Measurements from ENCODE around the gene SLC22A31.
"Not testable (repeated sequence)": the region's sequence is repeated elsewhere in the genome, so short reads cannot be mapped to it uniquely, and the experiment has no call there.

Gene SLC22A31

GRCh38 chr16:89178453-89179147, 21.7 kb downstream of the SLC22A31 start:
- no peak for DNase-seq

- no peak for DNase-seq
Measured at GRCh38 chr16:89177501-89177900, 22.8 kb downstream of the SLC22A31 start.

DNA sequence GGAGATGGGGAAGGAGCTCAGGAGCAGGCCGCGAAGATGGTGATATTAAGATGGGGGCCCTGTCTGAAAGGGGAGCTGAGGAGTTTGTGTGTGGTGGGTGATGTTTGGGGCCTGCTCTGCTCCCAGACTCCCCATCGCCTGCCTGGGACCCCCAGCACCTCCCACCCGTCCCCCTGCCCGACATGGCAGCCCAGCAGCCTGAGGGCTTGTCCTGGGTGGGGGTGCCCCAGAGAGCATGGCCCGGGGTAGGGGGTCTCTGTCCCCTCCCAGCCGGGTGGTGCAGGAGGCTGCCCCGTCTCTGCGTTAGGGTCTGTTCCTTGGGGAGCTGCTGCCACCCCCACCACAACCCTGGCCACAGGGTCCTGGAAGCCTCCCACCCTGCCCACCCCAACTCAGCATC, 23.6 kb downstream of the SLC22A31 start:
- no peak for DNase-seq

DNA sequence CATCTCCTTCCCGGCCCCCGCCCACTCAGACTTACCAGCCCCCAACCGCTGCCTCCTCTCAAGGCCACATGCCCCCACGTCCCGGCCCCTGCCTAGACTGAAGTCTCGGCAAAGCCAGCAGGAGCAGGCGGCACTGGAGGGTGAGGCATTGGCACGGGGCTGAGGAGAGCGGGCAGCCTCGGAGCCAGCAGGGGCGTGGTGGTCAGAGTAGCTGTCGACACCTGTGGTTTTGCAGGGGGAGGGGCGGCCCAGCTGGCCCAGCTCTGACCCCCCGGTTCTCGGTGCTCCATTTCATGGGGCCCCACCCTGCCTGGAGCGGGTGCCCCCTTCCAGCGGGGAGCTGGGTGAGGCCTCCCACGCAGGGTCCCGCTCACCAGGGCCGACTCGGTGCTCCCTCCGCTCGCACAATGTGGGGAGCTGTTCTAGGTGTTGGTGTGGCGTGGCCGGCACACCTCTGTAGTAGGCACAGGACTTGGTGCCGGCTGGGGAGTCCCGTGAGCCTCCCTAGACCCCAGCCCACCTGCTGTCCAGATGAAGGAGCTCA, 24.1 kb downstream of the SLC22A31 start:
- DNase-seq = no peak

DNA sequence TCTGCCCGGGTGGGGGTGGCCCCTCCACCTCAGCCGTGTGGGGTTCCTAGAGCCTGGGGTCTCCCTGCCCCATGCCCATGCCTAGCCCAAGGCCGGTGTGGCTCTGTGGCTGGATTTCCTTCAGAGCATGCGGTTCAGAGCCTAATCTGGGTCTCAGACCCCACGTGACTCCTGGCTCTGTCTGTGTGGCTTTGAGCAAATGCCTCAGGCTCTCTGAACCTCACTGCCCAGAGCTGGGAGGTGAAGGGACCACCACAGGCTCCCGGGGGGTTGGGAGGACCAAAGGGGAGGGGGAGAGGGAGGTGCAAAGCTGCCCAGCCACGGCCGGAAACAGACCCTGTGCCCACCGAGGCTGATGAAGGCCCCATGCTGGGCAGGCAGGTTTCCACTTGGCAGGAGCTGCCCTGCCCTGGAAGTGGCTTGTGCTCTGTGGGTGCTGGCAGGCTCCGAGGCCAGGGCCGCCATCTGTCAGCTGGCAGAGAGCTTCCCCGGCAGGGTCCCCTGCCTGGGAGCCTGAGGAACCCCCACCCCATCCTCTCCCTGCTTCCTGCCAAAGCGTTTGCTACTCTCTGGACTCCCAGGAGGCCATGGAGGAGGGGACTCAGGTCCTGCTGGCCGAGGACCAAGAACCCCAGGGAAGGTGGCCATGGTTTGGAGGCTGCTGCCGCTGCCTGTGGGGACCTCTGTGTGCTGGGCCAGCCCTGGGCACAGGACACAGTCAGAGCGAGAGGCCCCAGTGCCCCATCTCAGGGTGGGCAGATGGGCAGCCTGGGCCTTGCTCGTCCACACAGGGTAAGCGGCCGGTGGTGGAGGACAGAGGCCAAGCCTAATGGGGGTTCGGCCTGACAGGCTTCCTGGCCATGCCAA, 24.8 kb downstream of the SLC22A31 start:
- DNase-seq = no peak

- no peak for DNase-seq
Measured at GRCh38 chr16:89174877-89175276, 25.5 kb downstream of the SLC22A31 start.

DNA sequence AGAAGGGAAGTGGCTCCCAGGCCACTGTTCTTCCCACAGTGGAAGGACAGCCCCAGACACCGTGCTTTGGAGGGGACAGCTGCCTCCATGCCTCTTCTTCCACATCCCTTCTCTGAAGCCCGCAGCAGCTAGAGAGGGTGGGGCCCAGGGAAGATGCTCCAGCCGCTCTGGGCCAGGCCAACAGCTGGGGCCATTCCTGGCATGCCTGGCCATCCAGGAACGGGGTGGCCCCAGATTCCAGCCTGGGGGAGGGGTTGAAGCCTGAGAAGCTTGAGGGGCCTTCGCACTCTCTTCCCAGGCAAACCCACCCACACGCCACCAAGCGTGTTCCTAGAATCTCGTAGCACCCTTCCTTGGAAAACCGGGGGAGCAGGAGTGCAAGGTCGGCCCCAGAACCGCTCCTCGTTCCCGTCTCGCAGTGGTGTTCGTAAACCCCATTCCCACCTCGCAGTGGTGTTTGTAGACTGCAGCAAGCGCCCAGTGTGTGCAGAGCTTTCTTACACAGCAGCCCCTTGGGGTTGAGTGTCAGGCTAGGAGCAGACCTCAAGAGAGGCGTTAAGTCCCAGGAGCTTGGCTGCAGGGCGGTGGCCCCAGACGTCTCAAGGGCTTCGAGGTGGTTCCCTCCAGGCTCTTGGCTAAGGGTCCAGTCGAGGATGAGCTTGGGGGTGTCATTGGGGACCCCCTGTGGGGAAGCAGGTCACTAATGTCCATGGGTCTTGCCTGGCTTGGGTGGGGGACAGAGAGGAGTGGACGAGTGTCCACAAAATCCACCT, 26.1 kb downstream of the SLC22A31 start:
- no peak for DNase-seq

- no peak for DNase-seq
Measured at GRCh38 chr16:89173174-89173921, 27.0 kb downstream of the SLC22A31 start.

DNA sequence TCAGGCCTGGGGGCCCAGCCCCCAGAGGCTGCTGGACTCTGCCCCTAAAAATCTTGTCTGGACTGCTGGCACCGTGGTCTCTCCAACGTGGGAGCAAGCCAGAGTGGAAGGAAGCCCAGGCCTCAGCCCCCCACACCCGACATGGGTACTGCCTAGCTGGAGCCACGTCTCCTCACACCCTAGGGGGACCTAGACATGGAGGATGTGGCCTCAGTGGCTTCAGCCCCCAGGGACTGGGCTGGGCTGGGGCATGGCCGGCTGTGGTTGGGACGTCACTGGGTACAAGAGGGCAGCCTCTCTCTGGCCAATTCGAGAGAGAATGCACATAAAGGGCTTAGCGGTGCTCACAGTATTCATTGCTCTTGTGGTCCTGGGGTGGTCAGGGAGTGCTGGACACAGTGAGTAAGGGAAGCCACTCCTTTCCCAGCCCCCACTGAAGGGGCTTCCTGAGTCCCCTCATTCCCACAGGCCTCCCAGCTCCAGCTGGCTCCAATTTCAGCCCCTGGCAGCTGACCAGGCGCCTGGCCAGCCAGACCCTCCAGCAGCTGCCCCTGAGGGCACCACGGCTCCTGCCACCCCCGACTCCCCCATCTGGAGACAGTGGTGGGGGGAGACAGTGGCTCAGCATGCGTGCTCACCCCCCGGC, 27.7 kb downstream of the SLC22A31 start:
- DNase-seq = no peak

DNA sequence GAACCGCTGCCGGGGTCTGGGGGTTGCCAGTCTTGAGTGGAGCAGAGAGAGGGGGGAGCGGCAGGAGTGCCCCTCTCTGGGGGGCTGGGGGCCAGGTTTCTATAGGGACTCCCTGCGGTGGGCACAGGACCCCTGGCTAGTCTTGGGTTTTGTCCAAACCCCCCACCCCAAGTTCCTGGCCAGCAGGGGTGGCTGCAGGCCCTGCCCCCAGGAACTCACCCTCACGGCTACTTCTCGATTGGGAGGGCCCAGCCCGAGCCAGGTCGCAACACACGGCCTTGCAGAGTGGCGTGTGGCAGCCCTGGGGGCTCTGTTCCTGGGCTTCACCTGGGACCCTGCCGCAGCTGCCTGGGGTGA, 28.2 kb downstream of the SLC22A31 start:
- no peak for DNase-seq

DNA sequence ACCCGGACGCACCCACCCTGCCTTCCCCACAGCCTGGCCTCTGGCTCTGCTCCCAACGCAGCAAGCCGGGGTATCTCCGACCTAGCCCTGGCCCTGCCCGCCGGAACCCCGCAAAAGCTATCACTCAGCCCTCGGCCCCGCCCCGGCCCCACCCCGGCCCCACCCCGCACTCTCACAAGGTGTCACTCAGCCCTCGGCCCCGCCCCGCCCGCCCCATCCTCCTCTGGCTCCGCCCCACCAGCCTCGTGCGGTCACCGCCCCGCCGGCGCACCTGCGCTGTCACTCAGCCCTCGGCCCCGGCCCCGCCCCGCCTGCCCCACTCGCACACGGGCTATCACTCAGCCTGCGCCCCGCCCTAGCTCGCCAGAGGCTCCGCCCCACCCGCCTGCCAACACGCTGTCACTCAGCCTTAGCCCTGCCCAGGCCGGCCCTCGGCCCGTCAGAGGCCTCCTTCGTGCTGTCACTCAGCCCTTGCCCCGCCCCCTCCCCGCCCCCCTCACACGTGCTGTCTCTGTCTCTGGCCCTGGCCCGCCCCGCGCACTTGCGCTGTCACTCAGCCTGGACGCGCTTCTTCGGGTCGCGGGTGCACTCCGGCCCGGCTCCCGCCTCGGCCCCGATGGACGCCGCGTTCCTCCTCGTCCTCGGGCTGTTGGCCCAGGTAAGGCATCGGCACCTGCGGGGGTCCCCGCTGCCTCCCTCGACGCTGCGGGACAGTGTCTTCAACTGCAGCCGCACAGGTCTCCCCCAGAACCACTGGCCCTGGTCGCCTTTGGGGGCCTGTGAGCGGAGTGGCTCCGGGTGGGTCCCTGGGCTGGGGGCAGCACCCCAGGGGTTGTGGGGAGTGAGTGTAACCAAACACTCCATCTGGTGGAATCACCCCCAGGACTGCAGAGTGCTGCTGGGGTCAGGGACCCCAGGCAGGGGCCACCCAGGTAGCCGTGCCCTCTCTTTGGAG, 28.8 kb downstream of the SLC22A31 start, which contains the start of gene CDH15:
CDH15 (plus strand) TSS at position 533 of the 955 bp plus-strand sequence; CDS start at position 617, 84 bp downstream.
- DNase-seq = peak; percentile 98

- peak; percentile 40 for DNase-seq
Measured at GRCh38 chr16:89170346-89171215, 29.8 kb downstream of the SLC22A31 start.

DNA sequence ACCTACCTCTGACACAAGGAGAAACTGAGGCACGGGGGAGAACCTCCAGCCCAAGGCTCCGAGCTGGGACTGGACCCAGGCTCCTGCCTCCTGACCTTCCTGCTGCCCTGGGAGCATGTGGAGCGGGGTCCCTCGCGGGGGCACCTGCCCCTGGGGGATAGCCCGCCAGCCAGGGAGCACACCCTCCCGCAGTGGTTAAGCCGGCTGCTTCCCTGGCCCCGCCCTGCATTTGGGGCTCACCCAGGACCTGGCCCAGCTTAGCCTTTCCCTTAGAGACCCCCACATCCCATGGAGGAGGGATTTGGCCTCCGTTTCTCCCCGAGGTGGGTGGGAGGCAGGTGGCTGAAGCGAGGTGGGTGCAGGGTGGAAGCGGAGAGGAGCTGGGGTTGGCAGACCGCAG, 30.6 kb downstream of the SLC22A31 start:
- no peak for DNase-seq

DNA sequence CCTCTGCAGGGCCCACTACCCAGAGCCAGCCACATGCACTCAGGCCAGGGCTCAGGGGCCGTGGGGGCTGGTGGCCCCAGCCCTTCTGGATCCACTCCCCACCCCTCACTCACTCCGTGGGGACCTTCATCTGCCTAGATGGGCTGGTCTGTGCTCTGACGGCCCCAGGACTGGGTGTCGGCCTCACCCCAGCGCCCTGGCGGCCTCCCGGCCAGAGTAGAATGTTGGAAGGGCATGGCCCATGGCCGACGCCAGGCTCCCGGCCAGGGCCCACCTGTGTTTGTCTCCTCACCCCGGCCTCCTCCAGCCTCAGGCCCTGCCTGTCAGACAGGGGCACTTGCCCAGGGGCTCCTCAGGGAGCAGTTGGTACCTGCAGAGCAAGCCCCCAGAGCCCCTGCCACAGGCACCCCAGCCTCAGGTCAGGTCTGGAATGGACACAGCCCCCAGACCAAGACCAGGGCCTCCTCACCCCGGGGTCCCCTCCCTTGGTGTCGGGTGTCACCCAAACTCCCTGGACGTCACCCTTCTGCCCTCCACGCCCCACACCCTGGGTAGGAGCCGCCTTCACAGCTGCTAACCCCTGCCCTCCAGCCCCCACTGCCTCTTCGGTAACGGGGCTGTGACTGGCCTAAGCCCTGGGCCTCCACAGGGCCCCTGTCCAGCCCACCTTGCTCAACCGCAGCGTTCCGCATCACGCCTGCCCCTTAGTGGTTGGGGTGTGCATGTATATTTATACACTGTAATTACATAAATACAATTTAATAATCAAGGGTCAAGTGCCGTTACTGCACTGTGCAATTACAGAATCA, 31.8 kb downstream of the SLC22A31 start:
- DNase-seq = no peak

DNA sequence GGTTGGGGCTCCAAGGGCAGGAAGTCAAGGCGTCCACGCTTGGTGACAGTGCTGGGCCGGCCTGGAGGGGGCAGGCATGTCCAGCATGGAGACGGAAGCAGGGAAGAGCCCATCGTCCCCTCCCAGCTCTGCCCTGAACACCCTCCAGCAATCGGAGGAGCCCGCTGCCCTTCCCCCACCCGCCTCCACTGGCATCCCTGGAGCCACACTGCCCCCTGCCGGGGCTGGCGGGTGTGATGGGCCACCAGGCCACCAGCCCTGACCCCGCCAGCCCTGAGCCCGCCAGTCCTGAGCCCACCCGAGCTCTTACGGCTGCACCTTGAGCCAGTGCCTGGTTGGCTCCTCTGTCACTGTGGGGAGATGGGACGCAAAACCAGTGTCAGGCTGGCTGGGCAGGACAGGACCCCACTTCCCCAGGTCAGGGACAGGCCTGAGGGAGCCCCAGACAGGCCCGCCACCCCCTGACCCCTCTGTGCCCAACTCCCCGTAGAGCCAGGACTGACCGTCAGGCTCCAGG, 32.9 kb downstream of the SLC22A31 start:
- DNase-seq = peak; percentile 93

- DNase-seq = no peak
Measured at GRCh38 chr16:89166696-89167424, 33.5 kb downstream of the SLC22A31 start.

GRCh38 chr16:89165681-89165979, 34.7 kb downstream of the SLC22A31 start:
- DNase-seq = not testable (repeated sequence)

All from CD4-positive, alpha-beta T cell treated with Interleukin-17A for 4 hours (primary cell).